ENCODE results near the gene SRC.

The SRC gene

GRCh38 chr20:37452236-37452635 lies 106.3 kb downstream of the SRC start (continued):
- TF ChIP-seq POU6F1 (CRISPR knock-in tag; IDR thresholded peaks at IDR 0.05; ENCODE audit: borderline replicate concordance, low read depth) (no peak), PPARA (CRISPR knock-in tag; IDR thresholded peaks at IDR 0.05; ENCODE audit: borderline replicate concordance) (no peak), ZNF8 (CRISPR knock-in tag; IDR thresholded peaks at IDR 0.05) (no peak), ZC3H10 (CRISPR knock-in tag; IDR thresholded peaks at IDR 0.05) (no peak), RARB (CRISPR knock-in tag; IDR thresholded peaks at IDR 0.05) (no peak), ZFP3 (CRISPR knock-in tag; IDR thresholded peaks at IDR 0.05) (no peak), CREB5 (CRISPR knock-in tag; IDR thresholded peaks at IDR 0.05; ENCODE audit: low read depth) (no peak)

GRCh38 chr20:37453288-37453687 lies 107.3 kb downstream of the SRC start:
- TF ChIP-seq ISL1 (CRISPR knock-in tag; IDR thresholded peaks at IDR 0.05) (no peak), TSHZ2 (CRISPR knock-in tag; IDR thresholded peaks at IDR 0.05) (no peak), SNAI2 (CRISPR knock-in tag; IDR thresholded peaks at IDR 0.05) (no peak), ZC3H10 (CRISPR knock-in tag; IDR thresholded peaks at IDR 0.05) (no peak), ZNF565 (CRISPR knock-in tag; conservative IDR thresholded peaks at IDR 0.05; ENCODE audit: low read depth) (no peak), CSDC2 (CRISPR knock-in tag; IDR thresholded peaks at IDR 0.05) (no peak), ESRRG (CRISPR knock-in tag; IDR thresholded peaks at IDR 0.05) (no peak), PATZ1 (CRISPR knock-in tag; IDR thresholded peaks at IDR 0.05; ENCODE audit: borderline replicate concordance) (no peak), GLIS3 (CRISPR knock-in tag; IDR thresholded peaks at IDR 0.05) (no peak), ZNF8 (CRISPR knock-in tag; IDR thresholded peaks at IDR 0.05) (no peak)
- ATAC-seq: no peak

- TF ChIP-seq ZFP30 (CRISPR knock-in tag; IDR thresholded peaks at IDR 0.05) (no peak), CSDC2 (CRISPR knock-in tag; IDR thresholded peaks at IDR 0.05) (no peak), TSHZ2 (CRISPR knock-in tag; IDR thresholded peaks at IDR 0.05) (no peak), ARNTL (CRISPR knock-in tag; IDR thresholded peaks at IDR 0.05; ENCODE audit: borderline replicate concordance, low read depth) (no peak), ZNF70 (CRISPR knock-in tag; IDR thresholded peaks at IDR 0.05) (no peak), TOX (CRISPR knock-in tag; IDR thresholded peaks at IDR 0.05; ENCODE audit: borderline replicate concordance) (no peak), ZFP3 (CRISPR knock-in tag; IDR thresholded peaks at IDR 0.05) (no peak), ESRRG (CRISPR knock-in tag; IDR thresholded peaks at IDR 0.05) (no peak), ZNF8 (CRISPR knock-in tag; IDR thresholded peaks at IDR 0.05) (no peak), PPARA (CRISPR knock-in tag; IDR thresholded peaks at IDR 0.05; ENCODE audit: borderline replicate concordance) (no peak), PATZ1 (CRISPR knock-in tag; IDR thresholded peaks at IDR 0.05; ENCODE audit: borderline replicate concordance) (no peak)
- ATAC-seq: no peak
Observed at GRCh38 chr20:37453836-37454235, 107.9 kb downstream of the SRC start.
